ENCODE measurements around the gene TAAR5.

DNA sequence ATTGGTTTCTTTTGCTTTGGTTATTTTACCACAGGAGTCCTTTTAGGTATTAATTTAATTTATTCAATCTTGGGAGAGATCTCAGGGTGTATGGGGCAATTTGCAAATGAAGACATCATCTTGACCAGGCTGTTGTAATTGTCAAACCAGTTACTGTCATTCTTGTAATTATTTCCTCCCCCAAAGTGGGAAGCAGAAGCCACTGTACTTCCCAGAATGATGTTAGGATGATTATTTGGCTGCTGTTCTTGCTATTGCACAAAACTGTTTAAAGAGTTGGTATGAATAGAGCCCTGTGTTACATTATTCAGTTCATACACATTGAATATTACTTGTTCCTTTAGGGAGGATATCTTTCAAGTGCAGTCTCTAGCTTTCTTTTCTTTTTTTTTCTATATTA lies 17.8 kb downstream of the TAAR5 start:
- TF ChIP-seq, protein P1, sequence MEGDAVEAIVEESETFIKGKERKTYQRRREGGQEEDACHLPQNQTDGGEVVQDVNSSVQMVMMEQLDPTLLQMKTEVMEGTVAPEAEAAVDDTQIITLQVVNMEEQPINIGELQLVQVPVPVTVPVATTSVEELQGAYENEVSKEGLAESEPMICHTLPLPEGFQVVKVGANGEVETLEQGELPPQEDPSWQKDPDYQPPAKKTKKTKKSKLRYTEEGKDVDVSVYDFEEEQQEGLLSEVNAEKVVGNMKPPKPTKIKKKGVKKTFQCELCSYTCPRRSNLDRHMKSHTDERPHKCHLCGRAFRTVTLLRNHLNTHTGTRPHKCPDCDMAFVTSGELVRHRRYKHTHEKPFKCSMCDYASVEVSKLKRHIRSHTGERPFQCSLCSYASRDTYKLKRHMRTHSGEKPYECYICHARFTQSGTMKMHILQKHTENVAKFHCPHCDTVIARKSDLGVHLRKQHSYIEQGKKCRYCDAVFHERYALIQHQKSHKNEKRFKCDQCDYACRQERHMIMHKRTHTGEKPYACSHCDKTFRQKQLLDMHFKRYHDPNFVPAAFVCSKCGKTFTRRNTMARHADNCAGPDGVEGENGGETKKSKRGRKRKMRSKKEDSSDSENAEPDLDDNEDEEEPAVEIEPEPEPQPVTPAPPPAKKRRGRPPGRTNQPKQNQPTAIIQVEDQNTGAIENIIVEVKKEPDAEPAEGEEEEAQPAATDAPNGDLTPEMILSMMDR (IDR thresholded peaks at IDR 0.05): no peak
- TF ChIP-seq EZH2 (IDR thresholded peaks at IDR 0.05) (no peak), EZH2phosphoT487 (IDR thresholded peaks at IDR 0.05) (no peak)

Measured in neural progenitor cell (in vitro differentiated cells).